Panc1 (cell line): ENCODE results near the gene NKAIN2. TPM values are rescaled to one million over a fixed set of nuclear protein-coding genes. Genes with fewer than 3 reads are reported as not detected.

ENCODE experiments used
- ATAC-seq: fragments of 200-7000 bp; cut with Tn5 transposase; 2 replicates; pipeline ENCODE4 v1.9.1; 2020; ENCODE audit warnings: mild to moderate bottlenecking, moderate library complexity
- BruUV-seq: library from RNA; stranded (reverse); fragments of 400-500 nt; replicated peaks from 2 replicates; lab custom pipeline; 2021; lab: Mats Ljungman, UMichigan
- CTCF ChIA-PET: fragments of 300-600 bp; sonication (Branson Sonifier 250); formaldehyde crosslinking; loops from one replicate; lab custom pipeline; 2022; ENCODE audit warnings: antibody characterized with exemption; lab: Charles Lee
- POLR2A ChIA-PET: fragments of 300-600 bp; sonication (Branson Sonifier 250); formaldehyde crosslinking; loops from one replicate; lab custom pipeline; 2022; ENCODE audit warnings: antibody characterized with exemption; lab: Charles Lee
- DNase-seq: peaks from one replicate; pipeline ENCODE4 v3.0.0-alpha.2; 2010; ENCODE audit warnings: low read depth, low spot score
- H3K27ac ChIP-seq: 2 replicates; pipeline ENCODE4 v1.5.1; 2011; ENCODE audit warnings: mild to moderate bottlenecking, low read length, inconsistent platforms
- H3K27me3 ChIP-seq: fragments of 200-500 bp; sonication (Bioruptor generic); 2 replicates; pipeline ENCODE4 v1.6.0; 2014; ENCODE audit warnings: low read length, inconsistent platforms; ENCODE audit not compliant: control insufficient read depth, insufficient read depth
- H3K36me3 ChIP-seq: fragments of 200-500 bp; sonication (Bioruptor generic); 2 replicates; pipeline ENCODE4 v1.5.1; 2014; ENCODE audit warnings: inconsistent platforms, mild to moderate bottlenecking, low read length, moderate library complexity; ENCODE audit not compliant: control insufficient read depth, insufficient read depth
- H3K4me1 ChIP-seq: 2 replicates; pipeline ENCODE4 v1.5.1; 2011; ENCODE audit warnings: inconsistent platforms, mild to moderate bottlenecking, low read length, moderate library complexity; ENCODE audit not compliant: control insufficient read depth, insufficient read depth
- H3K4me3 ChIP-seq, 2 experiments: 2 replicates each; pipeline ENCODE4 v1.5.1; 2011 to 2012; ENCODE audit warnings: low read depth in 2 of 2, low read length in 2 of 2, mild to moderate bottlenecking in 2 of 2, inconsistent platforms in 1 of 2, moderate library complexity in 1 of 2
- H3K9me3 ChIP-seq: fragments of 200-500 bp; sonication (Bioruptor generic); 2 replicates; pipeline ENCODE4 v1.5.1; 2014; ENCODE audit warnings: low read depth, mild to moderate bottlenecking, inconsistent platforms, low read length, moderate library complexity; ENCODE audit not compliant: control insufficient read depth, insufficient read depth
- POLR2AphosphoS5 ChIP-seq: IDR thresholded peaks from 2 replicates; pipeline ENCODE4 v1.6.1; 2012; ENCODE audit warnings: mild to moderate bottlenecking, low read depth, low read length, moderate library complexity
- SIN3A ChIP-seq: IDR thresholded peaks from 2 replicates; pipeline ENCODE4 v1.6.1; 2012; ENCODE audit warnings: low read depth, mild to moderate bottlenecking, low read length, moderate library complexity, borderline replicate concordance; ENCODE audit not compliant: insufficient read depth
- TCF7L2 ChIP-seq: IDR thresholded peaks from 2 replicates; pipeline ENCODE4 v1.6.1; 2011; ENCODE audit warnings: mild to moderate bottlenecking, low read depth, low read length, inconsistent platforms
- in situ Hi-C: cut with HindIII; loops from 2 replicates; pipeline ENCODE4 v1.10.0; 2016; ENCODE audit warnings: low sequenced_read_pairs, low pct_unique_long_range_greater_than_20kb
- intact Hi-C: fragments of 100-400 bp; cut with micrococcal nuclease; formaldehyde crosslinking; loops from one replicate; pipeline ENCODE4 v1.10.0; 2022; ENCODE audit not compliant: unreplicated experiment
- total RNA-seq: library from RNA; stranded (reverse); gene quantifications from one replicate; pipeline ENCODE4 v1.2.1, GENCODE V29; 2021; ENCODE audit not compliant: unreplicated experiment
- TF ChIP-seq, protein P1 (sequence below), 2 experiments: IDR thresholded peaks; 2 replicates each; pipeline ENCODE4 v1.6.1; 2011 to 2012; ENCODE audit warnings: low read depth in 2 of 2, control low read depth in 1 of 2, low read length in 1 of 2, mild to moderate bottlenecking in 1 of 2, moderate library complexity in 1 of 2; ENCODE audit not compliant: insufficient read depth in 1 of 2
- TF ChIP-seq, protein P2 (sequence below): fragments of 450-650 bp; IDR thresholded peaks from 2 replicates; pipeline ENCODE4 v1.5.1; 2017; ENCODE audit warnings: mild to moderate bottlenecking

NKAIN2 gene
- total RNA-seq, 1 experiment from 2014 or later = 2.6 TPM

DNA sequence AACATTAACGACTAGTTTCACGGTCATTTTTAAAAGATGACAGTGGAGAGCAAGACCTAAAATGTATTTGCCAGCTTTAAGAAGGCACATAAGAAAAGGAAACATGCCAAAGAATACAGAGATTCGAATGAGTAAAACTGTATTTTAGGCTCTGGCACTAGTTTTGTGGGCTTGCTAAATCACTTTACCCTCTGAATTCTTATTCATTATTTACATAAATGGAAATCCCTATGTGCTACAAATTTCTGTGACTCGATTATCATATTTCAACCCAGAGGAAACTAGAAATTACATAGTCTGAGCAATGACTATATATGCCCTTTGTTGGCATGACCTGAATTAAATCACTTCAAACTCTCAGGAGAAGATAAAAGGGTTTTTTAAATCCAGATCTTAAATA lies 716.8 kb downstream of the NKAIN2 start:
- H3K4me3 ChIP-seq = no peak overlapping the region
- intact Hi-C loops = no loop called here
- TF ChIP-seq TCF7L2 (no peak), POLR2AphosphoS5 (no peak)
- TF ChIP-seq, protein P1, sequence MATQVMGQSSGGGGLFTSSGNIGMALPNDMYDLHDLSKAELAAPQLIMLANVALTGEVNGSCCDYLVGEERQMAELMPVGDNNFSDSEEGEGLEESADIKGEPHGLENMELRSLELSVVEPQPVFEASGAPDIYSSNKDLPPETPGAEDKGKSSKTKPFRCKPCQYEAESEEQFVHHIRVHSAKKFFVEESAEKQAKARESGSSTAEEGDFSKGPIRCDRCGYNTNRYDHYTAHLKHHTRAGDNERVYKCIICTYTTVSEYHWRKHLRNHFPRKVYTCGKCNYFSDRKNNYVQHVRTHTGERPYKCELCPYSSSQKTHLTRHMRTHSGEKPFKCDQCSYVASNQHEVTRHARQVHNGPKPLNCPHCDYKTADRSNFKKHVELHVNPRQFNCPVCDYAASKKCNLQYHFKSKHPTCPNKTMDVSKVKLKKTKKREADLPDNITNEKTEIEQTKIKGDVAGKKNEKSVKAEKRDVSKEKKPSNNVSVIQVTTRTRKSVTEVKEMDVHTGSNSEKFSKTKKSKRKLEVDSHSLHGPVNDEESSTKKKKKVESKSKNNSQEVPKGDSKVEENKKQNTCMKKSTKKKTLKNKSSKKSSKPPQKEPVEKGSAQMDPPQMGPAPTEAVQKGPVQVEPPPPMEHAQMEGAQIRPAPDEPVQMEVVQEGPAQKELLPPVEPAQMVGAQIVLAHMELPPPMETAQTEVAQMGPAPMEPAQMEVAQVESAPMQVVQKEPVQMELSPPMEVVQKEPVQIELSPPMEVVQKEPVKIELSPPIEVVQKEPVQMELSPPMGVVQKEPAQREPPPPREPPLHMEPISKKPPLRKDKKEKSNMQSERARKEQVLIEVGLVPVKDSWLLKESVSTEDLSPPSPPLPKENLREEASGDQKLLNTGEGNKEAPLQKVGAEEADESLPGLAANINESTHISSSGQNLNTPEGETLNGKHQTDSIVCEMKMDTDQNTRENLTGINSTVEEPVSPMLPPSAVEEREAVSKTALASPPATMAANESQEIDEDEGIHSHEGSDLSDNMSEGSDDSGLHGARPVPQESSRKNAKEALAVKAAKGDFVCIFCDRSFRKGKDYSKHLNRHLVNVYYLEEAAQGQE (IDR thresholded peaks at IDR 0.05; ENCODE audit: insufficient read depth in 1 of 2, low read depth in 2 of 2, low read length in 1 of 2) = no peak

DNA sequence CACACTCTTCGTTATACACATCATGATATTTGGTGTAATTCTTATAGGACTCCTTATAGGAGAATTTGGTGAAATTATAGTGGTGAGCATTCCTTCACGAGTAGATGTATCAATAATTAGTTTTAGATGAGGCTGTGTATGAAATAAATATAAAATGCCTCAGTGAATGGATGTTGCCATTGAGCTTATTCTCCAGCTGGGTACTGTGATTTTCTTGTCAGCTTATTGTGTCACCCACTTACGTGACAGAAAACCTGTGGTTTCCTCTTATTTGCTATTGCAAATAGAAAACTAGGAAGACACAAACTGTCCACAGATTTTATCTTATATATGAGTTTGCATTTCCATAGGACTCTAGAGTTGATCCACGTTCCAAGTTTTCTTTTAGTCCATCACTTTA lies 718.7 kb downstream of the NKAIN2 start:
- in situ Hi-C loops (no loop called here), intact Hi-C loops (no loop called here)
- Histone ChIP-seq H3K27ac (peak overlapping the region; percentile 15; the same call in 1 of the 2 replicates), H3K9me3 (peaks cover 20% of the 10 kb centered on the region; the same call in 1 of the 2 replicates), H3K4me1 (peaks cover 3% of the 10 kb centered on the region; the same call in 1 of the 2 replicates), H3K27me3 (no peaks in the 10 kb centered on the region), H3K36me3 (no peaks in the 10 kb centered on the region), H3K4me3 (no peak overlapping the region)
- DNase-seq (no peak), ATAC-seq (no peak)
- CTCF ChIA-PET = no interaction called here
- POLR2A ChIA-PET = no interaction called here
- BruUV-seq = no TSS peak
- TF ChIP-seq, protein P1 (IDR thresholded peaks at IDR 0.05; ENCODE audit: insufficient read depth in 1 of 2, low read depth in 2 of 2, low read length in 1 of 2) = no peak
- TF ChIP-seq, protein P2, sequence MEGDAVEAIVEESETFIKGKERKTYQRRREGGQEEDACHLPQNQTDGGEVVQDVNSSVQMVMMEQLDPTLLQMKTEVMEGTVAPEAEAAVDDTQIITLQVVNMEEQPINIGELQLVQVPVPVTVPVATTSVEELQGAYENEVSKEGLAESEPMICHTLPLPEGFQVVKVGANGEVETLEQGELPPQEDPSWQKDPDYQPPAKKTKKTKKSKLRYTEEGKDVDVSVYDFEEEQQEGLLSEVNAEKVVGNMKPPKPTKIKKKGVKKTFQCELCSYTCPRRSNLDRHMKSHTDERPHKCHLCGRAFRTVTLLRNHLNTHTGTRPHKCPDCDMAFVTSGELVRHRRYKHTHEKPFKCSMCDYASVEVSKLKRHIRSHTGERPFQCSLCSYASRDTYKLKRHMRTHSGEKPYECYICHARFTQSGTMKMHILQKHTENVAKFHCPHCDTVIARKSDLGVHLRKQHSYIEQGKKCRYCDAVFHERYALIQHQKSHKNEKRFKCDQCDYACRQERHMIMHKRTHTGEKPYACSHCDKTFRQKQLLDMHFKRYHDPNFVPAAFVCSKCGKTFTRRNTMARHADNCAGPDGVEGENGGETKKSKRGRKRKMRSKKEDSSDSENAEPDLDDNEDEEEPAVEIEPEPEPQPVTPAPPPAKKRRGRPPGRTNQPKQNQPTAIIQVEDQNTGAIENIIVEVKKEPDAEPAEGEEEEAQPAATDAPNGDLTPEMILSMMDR = no peak
- TF ChIP-seq SIN3A (no peak), POLR2AphosphoS5 (no peak), TCF7L2 (no peak)

More for the DNA sequence above, 716.8 kb downstream of the NKAIN2 start:
- Histone ChIP-seq H3K27ac (peak overlapping the region; percentile 72; the same call in 1 of the 2 replicates), H3K27me3 (no peaks in the 10 kb centered on the region), H3K9me3 (peaks cover 20% of the 10 kb centered on the region; the same call in 1 of the 2 replicates), H3K36me3 (no peaks in the 10 kb centered on the region), H3K4me1 (peaks cover 3% of the 10 kb centered on the region; the same call in 1 of the 2 replicates)
- CTCF ChIA-PET = no interaction called here
- in situ Hi-C loops = no loop called here
- ATAC-seq = no peak
- POLR2A ChIA-PET = no interaction called here
- no TSS peak for BruUV-seq
- DNase-seq = no peak
